GM18499 (cell line): Measurements from ENCODE around the gene SCD5.

Experiments
- ATAC-seq: cut with Tn5 transposase; IDR thresholded peaks from one replicate; pipeline ENCODE4 v1.9.1; 2021; ENCODE audit warnings: moderate number of reproducible peaks; ENCODE audit not compliant: insufficient read depth, unreplicated experiment

SCD5 gene

DNA sequence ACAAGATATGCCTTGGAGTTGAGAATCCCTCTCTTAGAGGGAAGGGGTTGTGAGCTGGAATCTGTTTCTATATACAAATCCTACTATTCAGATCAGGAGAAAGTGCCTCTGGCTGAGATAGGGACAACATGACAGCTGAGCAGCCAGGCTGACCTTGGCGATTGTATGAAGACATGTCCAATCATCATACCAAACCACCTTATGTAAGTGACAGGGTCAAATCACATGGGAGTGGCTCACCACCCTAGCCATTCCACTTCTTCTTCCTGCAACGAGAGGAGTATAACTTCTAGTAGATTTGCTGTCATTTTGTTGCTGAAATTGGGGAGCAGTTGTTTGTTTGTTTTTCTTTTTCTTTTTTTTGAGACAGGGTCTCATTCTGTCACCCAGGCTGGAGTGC lies 188.6 kb downstream of the SCD5 start:
- ATAC-seq = no peak

DNA sequence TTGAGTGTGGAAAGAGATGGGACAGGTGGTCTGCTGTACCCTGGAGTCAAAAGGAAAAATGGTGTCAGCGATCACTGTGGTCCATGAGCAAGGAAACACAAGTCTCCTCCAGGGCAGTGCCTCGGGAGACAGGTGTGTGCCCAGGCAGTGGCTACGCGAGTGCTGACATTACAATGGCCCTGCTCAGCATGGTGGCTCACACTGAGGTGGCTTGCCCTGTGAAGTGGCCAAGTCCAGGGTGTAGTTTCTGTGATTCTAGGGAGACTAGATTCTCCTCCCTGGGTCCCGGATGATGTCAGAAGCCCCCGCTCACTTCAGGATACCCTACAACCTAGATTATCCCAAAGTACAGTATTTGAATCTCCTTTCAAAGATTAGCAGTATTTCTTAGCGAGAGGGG lies 192.0 kb downstream of the SCD5 start:
- ATAC-seq = no peak

DNA sequence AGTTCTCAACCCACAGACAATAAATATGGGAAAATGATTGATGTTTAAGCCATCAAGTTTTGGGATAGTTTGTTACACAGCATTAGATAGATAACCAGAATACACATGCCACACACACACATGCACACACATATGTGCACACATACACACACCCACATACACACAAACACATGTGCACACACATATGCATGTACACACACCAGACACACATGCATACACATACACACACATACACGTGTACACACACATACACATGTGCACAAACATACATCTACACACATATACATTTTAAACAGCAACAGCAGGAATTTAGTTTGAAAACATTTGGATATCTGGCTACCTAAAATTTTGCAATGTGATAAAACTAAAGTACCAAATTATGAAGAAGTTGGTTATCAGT lies 194.1 kb downstream of the SCD5 start:
- ATAC-seq = no peak

DNA sequence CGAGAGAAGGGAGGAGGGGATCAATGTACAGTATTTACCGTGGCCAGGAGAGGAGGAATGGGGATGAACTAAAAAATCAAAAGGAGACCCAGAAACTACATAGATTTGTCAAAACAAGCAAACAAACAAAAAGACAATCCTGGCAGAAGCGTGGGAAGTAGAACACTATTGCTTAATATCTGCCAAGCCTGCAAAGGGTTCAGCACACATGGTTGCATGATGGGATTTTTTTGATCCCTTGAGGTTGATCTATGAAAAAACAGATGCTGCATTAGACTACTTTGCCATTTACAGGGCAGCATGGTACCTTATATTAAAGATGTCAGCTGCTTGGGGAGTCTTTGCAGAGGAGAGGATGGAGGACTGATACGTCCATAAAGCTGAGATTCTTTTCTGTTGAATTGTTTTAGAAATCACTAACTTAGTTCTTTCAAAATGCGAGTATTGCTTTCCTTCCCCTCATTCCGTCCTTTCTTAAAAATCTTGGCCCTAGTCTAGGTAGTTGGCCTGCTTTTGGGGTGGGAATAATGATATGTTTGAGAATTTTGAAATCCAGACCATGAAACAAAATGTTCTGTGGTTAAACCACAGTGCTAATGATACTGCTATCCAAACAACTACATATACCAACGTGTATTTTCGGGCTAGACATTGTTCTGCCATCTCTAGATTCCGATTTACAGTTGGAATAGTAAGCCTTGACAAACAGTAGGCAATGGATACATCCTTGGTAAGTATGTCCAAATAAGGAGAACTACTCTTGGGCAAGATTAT lies 197.2 kb downstream of the SCD5 start:
- ATAC-seq = no peak

DNA sequence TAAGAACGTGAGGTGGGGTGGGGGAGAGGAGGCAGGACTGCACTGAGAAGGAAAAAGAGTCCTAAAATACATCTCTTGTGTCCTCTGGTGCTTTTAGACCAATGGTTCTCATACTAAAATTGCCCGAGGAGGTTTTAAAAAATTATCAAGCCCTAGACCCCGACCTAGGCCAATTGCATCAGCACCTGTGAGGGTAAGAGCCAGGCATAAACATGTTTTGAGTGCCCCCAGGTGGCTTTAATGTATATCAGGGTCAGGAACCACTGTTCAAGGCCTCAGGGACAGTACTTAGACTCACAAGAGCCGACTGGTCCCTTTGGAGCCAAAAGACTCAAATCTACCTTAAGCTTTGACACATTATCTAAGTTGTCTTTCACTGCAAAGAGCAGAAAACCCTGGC lies 199.3 kb downstream of the SCD5 start:
- ATAC-seq = no peak

DNA sequence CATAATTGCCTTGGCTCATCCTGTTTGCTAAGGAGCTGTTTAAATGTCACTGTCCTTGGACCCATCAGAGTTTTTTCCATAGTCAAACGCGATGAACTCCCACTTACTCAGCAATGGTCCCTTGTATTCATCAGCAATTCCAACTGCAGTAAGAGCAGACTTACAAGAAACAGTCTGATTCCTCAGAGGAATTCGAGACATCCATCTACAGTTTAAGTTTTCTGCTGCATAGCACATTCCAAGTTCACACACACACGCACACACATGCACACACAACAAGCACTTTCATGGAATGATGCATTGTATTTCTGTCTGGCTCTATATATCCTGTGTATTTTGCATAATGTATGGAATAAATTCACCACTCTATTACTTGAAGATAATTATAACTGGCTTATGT lies 204.1 kb downstream of the SCD5 start:
- no peak for ATAC-seq

DNA sequence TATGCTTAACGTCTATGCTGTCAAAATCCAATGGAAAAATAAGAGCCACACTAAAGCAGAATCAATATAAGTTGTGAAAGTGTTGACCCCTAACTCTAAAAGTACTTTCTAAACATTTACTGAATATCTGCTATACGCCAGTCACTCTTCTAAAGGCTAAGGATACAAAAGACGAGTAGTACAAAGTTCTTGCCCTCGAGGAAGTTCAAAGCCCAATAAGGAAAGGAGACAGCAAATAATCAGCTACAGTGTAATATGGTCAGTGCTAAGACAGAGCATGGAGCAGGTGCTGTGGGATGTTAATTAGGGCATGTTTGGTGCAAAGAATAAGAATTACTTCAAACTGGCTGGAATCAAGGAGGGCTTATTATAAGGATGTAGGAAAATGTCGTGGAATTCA lies 205.2 kb downstream of the SCD5 start:
- ATAC-seq = no peak

DNA sequence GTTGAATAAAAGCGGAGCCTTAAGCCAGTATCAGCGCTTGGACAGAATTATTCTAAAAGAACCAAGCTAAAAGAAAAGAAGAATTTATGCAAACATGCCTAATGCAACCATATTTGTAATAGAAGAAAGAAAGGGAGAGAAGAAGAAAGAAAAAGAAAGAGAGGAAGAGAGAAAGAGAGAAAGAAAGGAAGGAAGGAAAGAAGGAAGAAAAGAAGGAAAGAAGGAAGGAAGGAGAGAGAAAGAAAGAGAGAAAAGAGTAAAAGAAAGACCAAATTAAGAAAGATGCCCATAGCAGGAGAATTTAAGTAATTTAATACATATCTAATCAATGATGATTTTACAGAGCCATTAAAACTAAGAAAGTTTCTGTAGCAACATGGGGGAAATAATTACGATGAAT lies 206.0 kb downstream of the SCD5 start:
- no peak for ATAC-seq

DNA sequence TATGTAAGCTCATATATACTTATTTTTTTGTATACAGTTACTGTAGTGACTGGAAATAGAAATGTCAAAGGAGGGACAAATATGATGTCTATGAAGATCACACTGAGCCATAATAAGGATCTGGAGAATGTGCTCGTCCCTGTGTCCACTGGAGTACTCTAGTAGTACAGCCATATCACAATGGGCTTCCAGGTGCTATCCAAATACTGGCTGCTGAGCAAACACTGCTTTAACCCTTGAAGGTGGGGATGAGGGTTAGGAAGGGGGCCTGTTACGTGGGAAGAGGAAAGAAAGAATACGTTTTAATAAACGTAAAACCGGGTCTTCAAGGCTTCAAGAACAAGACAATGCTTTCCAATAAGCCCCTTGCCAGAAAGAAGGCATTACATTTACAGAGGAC lies 207.0 kb downstream of the SCD5 start:
- no peak for ATAC-seq

DNA sequence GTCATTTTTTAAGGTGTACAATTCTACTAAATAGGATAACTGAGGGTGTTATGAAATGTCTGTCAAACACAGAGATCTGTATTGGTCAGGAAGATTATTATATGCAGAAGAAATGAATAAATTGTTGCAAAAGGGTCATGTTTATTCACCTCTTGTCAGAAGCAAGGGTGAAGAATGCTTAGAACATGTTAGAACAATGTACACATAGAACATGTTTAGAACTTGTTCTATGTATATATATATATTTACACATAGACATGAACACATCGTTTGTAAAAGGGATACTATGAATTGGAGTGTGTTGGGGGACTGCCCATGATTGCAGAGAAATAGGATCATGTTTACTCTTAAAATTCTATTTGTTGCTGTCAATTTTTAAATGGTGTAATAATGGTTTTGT lies 208.8 kb downstream of the SCD5 start:
- no peak for ATAC-seq

DNA sequence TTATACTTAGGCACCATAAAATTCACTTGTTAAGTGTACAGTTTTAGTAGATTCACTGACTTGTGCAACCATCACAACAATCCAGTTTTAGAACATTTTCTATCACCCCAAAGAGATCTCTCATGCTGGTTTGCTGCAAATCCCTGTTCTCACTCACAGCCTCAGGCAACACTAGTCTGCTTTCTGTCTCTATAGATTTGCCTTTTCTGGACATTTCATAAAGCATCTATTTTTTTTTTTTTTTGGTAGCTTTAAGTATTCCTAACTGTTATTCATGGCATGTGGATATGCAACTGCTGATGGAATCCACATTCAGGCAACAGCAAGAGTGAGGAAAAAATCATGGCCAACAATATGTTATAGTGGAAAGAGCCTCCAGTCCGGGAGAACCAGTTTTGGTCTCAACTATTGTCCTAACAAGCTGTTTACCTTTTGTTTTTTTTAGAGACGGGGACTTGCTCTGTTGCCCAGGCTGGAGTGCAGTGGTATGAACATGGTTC lies 209.8 kb downstream of the SCD5 start:
- ATAC-seq = no peak

DNA sequence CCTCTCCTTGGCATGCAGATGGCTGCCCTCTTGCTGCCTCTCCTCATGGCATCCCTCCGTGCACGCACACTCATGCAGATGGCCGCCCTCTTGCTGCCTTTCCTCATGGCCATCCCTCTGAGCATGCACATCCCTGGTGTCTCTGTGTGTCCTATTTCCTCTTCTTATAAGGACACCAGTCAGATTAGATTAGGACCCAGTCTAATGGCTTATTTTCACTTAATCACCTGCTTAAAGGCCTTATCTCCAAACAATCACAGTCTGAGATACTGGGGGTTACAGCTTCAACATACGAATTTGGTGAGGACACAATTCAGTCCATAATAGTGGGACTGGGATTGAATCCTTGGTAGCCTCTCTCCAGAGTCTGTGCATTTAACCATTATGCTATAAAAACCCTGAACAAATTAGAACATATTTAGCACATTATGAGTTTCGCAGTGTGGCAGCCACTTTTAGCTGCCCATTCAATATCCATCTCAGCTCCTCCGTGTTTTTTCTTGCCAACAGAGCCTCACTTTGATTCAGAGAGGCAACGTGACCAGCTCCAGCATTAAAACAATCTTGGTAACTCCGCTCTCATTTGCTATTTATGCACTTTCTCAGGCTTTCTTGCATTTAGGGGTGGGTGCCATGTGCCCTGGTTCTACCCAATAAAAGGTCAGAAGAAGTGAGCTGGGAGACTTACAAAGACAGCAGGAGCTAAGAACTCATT lies 210.6 kb downstream of the SCD5 start:
- ATAC-seq = no peak

DNA sequence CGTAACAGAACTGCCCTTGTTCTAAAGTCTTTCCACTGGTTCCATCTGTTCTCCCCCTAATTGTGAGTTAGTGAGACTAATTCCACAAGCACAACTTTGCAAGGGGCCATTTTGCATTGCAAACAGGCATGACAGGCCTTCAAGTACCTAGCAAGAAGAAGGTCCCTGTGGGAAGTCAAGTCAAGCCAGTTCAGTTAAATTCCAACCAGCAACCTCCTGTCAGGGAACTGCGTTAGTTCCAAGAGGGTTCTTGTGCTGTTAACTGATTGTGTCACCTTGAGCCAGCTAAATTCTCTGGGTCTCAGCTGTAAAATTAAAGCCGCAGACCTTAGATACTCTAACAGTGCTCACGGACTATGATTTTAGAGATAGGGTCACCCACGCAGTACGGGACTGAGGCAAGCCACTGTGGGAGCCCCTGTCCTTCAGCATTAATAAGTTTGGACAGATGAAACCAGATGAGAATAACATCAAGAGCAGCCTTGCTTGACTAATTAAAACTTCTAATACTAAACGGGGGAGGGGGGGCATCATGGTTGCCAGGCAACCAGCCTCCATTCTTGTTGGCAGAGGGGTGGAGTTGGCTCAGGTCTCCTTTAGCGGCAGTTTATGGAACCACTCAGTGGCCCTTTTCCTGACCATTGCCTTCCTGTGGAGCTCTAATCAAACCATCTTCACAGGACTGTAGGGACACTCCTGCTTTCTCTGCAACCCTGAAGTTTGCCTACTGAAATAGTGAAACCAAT lies 212.7 kb downstream of the SCD5 start:
- ATAC-seq = no peak

DNA sequence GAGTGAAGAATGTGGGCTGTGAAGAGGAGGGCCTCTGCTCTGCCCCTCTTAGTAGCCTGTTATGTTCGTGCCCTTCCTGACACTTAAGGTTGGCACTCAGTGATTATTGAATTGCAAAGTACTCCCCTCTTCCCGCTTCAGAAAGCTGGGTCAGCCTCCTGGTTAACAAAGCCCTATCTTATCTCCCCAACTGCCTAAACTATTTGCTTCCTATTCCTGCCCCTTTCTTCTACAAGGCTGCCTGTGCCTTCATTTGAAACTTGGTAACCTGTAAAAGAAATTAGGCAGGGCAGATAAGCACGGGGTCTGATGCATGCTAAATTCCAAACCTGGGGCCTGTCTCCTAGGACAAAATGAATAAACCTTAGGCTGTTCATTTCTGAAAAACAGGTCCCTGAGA lies 213.7 kb downstream of the SCD5 start:
- no peak for ATAC-seq

DNA sequence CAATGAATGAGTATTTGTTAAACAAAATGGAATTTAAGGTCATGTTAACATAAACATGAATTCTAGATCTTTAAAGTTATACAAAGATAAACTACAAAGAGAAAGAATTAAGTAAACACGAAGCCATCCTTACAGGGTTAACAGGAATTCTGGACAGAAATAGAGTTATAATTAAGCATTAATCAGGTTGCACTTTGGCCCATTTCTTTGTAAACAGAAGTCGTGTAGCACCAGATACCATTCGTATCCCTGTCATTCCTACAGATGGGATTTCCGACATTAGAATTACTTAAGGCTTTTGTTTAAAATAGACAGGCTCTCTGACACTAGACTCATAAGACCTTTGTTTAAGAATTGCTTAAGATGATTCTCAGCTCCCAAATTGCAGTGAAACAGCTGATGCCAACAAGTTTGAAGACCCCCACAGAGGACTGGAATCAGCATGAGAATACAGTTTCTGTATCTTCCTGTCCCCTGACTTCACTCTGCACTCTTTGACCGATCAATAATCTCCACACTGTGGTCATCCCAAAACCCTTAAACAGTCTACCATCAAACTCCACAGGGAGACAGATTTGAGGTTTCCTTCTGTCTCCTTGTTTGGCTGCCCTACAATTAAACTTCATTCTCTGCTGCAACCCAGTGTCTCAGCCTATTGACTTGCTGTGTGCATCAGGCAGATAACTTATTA lies 214.6 kb downstream of the SCD5 start:
- ATAC-seq = no peak

DNA sequence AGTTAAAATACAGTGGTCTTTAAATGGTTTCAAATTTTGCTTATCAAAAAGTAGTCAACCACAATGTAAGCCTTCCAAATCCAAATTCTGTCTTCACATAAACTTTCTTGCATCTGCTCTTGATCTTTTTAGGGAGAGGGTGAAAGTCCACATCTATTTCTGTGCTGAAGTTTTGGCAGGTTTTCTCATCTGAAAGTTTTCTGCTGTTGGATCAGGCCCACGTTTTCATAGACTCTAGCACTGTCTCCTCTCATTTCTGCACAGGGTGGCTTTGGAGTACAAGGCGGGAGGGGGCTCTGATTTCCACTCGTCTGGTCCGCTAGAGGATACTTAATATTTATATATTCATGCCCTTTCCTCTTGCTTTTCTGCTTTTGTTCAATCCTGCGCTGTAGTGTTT lies 218.7 kb downstream of the SCD5 start:
- ATAC-seq = no peak
